GM19099 (cell line): ENCODE data around the gene S1PR3.

ENCODE experiments used
- POLR2A ChIP-seq: IDR thresholded peaks from 3 replicates; pipeline ENCODE4 v1.6.1; 2011; ENCODE audit warnings: low read depth; ENCODE audit not compliant: insufficient read length; ENCODE audit errors: extremely low read depth

S1PR3 gene

GRCh38 chr9:88979021-88979420 lies 12.2 kb upstream of the S1PR3 start:
- TF ChIP-seq POLR2A, result no peak

- no peak for TF ChIP-seq POLR2A
These were observed 11.5 kb upstream of the S1PR3 start for GRCh38 chr9:88979791-88980190.

GRCh38 chr9:88980740-88981203 lies 10.5 kb upstream of the S1PR3 start:
- TF ChIP-seq POLR2A, result no peak

- TF ChIP-seq POLR2A, result no peak
These were observed 7.3 kb upstream of the S1PR3 start for GRCh38 chr9:88983865-88984542.

- TF ChIP-seq POLR2A, result no peak
These were observed 6.8 kb upstream of the S1PR3 start for GRCh38 chr9:88984543-88984883.

- TF ChIP-seq POLR2A, result no peak
These were observed 5.7 kb upstream of the S1PR3 start for GRCh38 chr9:88985616-88986015.

- no peak for TF ChIP-seq POLR2A
These were observed 4.5 kb upstream of the S1PR3 start for GRCh38 chr9:88986776-88987175.

GRCh38 chr9:88987661-88988060 lies 3.6 kb upstream of the S1PR3 start:
- TF ChIP-seq POLR2A, result no peak

- TF ChIP-seq POLR2A, result no peak
These were observed 2.2 kb upstream of the S1PR3 start for GRCh38 chr9:88988796-88989641.

GRCh38 chr9:88990041-88990728 lies 1.1 kb upstream of the S1PR3 start:
- TF ChIP-seq POLR2A, result no peak

GRCh38 chr9:88990729-88991065 lies 571 bp upstream of the S1PR3 start:
- TF ChIP-seq POLR2A, result no peak

GRCh38 chr9:88992556-88992955 lies 1.3 kb downstream of the S1PR3 start:
- no peak for TF ChIP-seq POLR2A

GRCh38 chr9:88993327-88993726 lies 2.1 kb downstream of the S1PR3 start:
- TF ChIP-seq POLR2A, result no peak

GRCh38 chr9:88993871-88994460 lies 2.7 kb downstream of the S1PR3 start:
- TF ChIP-seq POLR2A, result no peak

- TF ChIP-seq POLR2A, result no peak
These were observed 3.4 kb downstream of the S1PR3 start for GRCh38 chr9:88994469-88995199.
